Activated CD8-positive, alpha-beta memory T cell treated with anti-CD3 and anti-CD28 coated beads for 4 hours (primary cell): Measurements from ENCODE around the gene PEPD.

Experiments used
- DNase-seq, 2 donors: peaks; one replicate each; pipeline ENCODE4 v3.0.0-alpha.2; 2020; ENCODE audit warnings: low read depth in 2 of 2

PEPD gene

GRCh38 chr19:33359581-33359980, 162.0 kb downstream of the PEPD start:
- no peak for DNase-seq

GRCh38 chr19:33358408-33358807, 163.2 kb downstream of the PEPD start:
- no peak for DNase-seq

GRCh38 chr19:33357556-33357955, 164.0 kb downstream of the PEPD start:
- DNase-seq, result no peak

- DNase-seq, result no peak
These were observed 166.1 kb downstream of the PEPD start for GRCh38 chr19:33355535-33355934.

- DNase-seq, result no peak
These were observed 170.9 kb downstream of the PEPD start for GRCh38 chr19:33350538-33351309.

GRCh38 chr19:33349319-33350289, 172.0 kb downstream of the PEPD start:
- no peak for DNase-seq

GRCh38 chr19:33348301-33349010, 173.1 kb downstream of the PEPD start:
- DNase-seq, result no peak

GRCh38 chr19:33347300-33347699, 174.3 kb downstream of the PEPD start:
- DNase-seq, result no peak

GRCh38 chr19:33346665-33347064, 174.9 kb downstream of the PEPD start:
- no peak for DNase-seq

- DNase-seq, result no peak
These were observed 176.4 kb downstream of the PEPD start for GRCh38 chr19:33345163-33345562.

GRCh38 chr19:33344573-33344925, 177.0 kb downstream of the PEPD start:
- no peak for DNase-seq

- no peak for DNase-seq
These were observed 177.6 kb downstream of the PEPD start for GRCh38 chr19:33343859-33344572.

- DNase-seq, result no peak
These were observed 178.3 kb downstream of the PEPD start for GRCh38 chr19:33343301-33343700.

- DNase-seq, result no peak
These were observed 180.6 kb downstream of the PEPD start for GRCh38 chr19:33340991-33341390.

GRCh38 chr19:33339016-33339984, 182.3 kb downstream of the PEPD start:
- no peak for DNase-seq
